SK-N-SH treated with all-trans-retinoic acid at 6 μM for 48 hours (cell line): Measurements from ENCODE around the gene TMEM176B.

ENCODE experiments used
- ATAC-seq: fragments of 200-7000 bp; cut with Tn5 transposase; 3 replicates; pipeline ENCODE4 v1.9.1; 2020; ENCODE audit warnings: mild to moderate bottlenecking, moderate library complexity
- ARNTL ChIP-seq: fragments of 450-650 bp; formaldehyde crosslinking; IDR thresholded peaks from 2 replicates; pipeline ENCODE4 v1.5.0; 2020; ENCODE audit warnings: low read depth, mild to moderate bottlenecking, moderate library complexity, borderline replicate concordance
- BACH2 ChIP-seq: fragments of 250-450 bp; sonication (Bioruptor Pico); IDR thresholded peaks from 2 replicates; pipeline ENCODE4 v1.9.0; 2021; ENCODE audit warnings: mild to moderate bottlenecking, borderline replicate concordance
- CSDC2 ChIP-seq: fragments of 250-450 bp; sonication (Bioruptor Pico); IDR thresholded peaks from 2 replicates; pipeline ENCODE4 v1.5.0; 2020; ENCODE audit warnings: mild to moderate bottlenecking, moderate library complexity
- ESRRG ChIP-seq: fragments of 250-450 bp; sonication (Bioruptor Pico); IDR thresholded peaks from 2 replicates; pipeline ENCODE4 v1.6.1; 2021; ENCODE audit warnings: mild to moderate bottlenecking
- GLIS3 ChIP-seq: fragments of 250-450 bp; sonication (Bioruptor Pico); IDR thresholded peaks from 2 replicates; pipeline ENCODE4 v1.5.0; 2020; ENCODE audit warnings: mild to moderate bottlenecking, moderate library complexity
- ISL1 ChIP-seq: fragments of 250-450 bp; sonication (Bioruptor Pico); IDR thresholded peaks from 2 replicates; pipeline ENCODE4 v2.1.2; 2022; ENCODE audit warnings: mild to moderate bottlenecking, moderate library complexity
- RARB ChIP-seq: fragments of 250-450 bp; sonication (Bioruptor Pico); IDR thresholded peaks from 2 replicates; pipeline ENCODE4 v1.8.0; 2021; ENCODE audit warnings: mild to moderate bottlenecking, moderate library complexity
- SNAI2 ChIP-seq: fragments of 250-450 bp; sonication (Bioruptor Pico); IDR thresholded peaks from 2 replicates; pipeline ENCODE4 v1.5.0; 2020; ENCODE audit warnings: mild to moderate bottlenecking, moderate library complexity
- TCF4 ChIP-seq: fragments of 250-450 bp; sonication (Bioruptor Pico); IDR thresholded peaks from 2 replicates; pipeline ENCODE4 v1.8.0; 2021; ENCODE audit warnings: mild to moderate bottlenecking, moderate library complexity, borderline replicate concordance
- TOX ChIP-seq: fragments of 250-450 bp; sonication (Bioruptor Pico); IDR thresholded peaks from 2 replicates; pipeline ENCODE4 v1.8.0; 2021; ENCODE audit warnings: mild to moderate bottlenecking, moderate library complexity, borderline replicate concordance
- ZFP30 ChIP-seq: fragments of 450-650 bp; formaldehyde crosslinking; IDR thresholded peaks from 2 replicates; pipeline ENCODE4 v1.5.0; 2022; ENCODE audit warnings: mild to moderate bottlenecking, moderate library complexity
- ZNF565 ChIP-seq: fragments of 450-650 bp; formaldehyde crosslinking; conservative IDR thresholded peaks from 2 replicates; pipeline ENCODE4 v1.5.0; 2020; ENCODE audit warnings: low read depth, mild to moderate bottlenecking, moderate library complexity
- ZNF70 ChIP-seq: fragments of 450-650 bp; formaldehyde crosslinking; IDR thresholded peaks from 2 replicates; pipeline ENCODE4 v1.5.0; 2020; ENCODE audit warnings: mild to moderate bottlenecking, moderate library complexity
- ZNF8 ChIP-seq: fragments of 450-650 bp; formaldehyde crosslinking; IDR thresholded peaks from 2 replicates; pipeline ENCODE4 v1.5.0; 2020; ENCODE audit warnings: mild to moderate bottlenecking, moderate library complexity
- TF ChIP-seq, protein P1 (sequence below): fragments of 250-450 bp; sonication (Bioruptor Pico); IDR thresholded peaks from 2 replicates; pipeline ENCODE4 v1.5.1; 2020; ENCODE audit warnings: low read depth, mild to moderate bottlenecking, moderate library complexity
- TF ChIP-seq, protein P2 (sequence below): fragments of 250-450 bp; sonication (Bioruptor Pico); IDR thresholded peaks from 2 replicates; pipeline ENCODE4 v1.8.0; 2020; ENCODE audit warnings: mild to moderate bottlenecking, moderate library complexity, borderline replicate concordance
- TF ChIP-seq, protein P3 (sequence below): fragments of 250-450 bp; sonication (Bioruptor Pico); IDR thresholded peaks from 2 replicates; pipeline ENCODE4 v1.8.0; 2021; ENCODE audit warnings: low read depth, mild to moderate bottlenecking, moderate library complexity, borderline replicate concordance
- TF ChIP-seq, protein P4 (sequence below): fragments of 250-450 bp; sonication (Bioruptor Pico); IDR thresholded peaks from 2 replicates; pipeline ENCODE4 v1.5.0; 2020; ENCODE audit warnings: mild to moderate bottlenecking, moderate library complexity

The TMEM176B gene

DNA sequence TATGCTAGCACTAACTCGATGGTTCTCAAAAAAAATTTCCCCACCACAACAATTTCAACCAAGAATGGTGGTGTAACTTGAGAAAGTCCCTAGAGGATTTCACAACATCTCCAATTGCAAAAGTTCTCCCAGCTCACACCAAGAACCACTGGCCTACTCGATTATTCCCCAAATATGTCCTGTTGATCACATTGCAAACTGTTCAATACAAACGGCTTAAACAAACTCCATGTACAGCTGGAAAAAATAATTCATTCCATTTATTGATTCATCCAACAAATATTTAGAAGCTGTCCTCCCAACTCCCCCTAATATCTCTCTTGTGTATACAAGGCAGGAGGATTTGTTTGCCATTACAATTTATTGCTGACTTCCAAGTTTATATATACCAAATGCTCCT, 19.1 kb downstream of the TMEM176B start (continued):
- TF ChIP-seq, protein P1, sequence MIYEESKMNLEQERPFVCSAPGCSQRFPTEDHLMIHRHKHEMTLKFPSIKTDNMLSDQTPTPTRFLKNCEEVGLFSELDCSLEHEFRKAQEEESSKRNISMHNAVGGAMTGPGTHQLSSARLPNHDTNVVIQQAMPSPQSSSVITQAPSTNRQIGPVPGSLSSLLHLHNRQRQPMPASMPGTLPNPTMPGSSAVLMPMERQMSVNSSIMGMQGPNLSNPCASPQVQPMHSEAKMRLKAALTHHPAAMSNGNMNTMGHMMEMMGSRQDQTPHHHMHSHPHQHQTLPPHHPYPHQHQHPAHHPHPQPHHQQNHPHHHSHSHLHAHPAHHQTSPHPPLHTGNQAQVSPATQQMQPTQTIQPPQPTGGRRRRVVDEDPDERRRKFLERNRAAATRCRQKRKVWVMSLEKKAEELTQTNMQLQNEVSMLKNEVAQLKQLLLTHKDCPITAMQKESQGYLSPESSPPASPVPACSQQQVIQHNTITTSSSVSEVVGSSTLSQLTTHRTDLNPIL = no peak

DNA sequence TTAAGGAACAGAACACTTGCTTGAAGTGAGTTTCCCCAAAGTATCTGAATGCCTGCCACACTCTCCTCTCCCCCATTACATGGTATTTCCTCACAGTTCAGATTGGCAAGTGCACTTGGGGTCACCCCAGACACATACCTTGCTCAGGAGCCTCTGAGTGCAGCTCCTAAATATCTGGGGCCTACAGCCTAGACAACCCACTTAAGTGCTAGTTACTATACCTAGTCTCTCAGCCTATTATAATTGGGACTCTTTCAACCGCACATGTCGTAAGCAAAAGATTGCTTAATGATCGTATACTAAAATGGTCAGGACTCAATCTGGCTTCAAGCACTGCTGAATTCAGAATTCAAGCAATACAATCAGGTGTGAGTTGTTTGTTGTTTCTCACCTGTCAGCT, 19.9 kb downstream of the TMEM176B start:
- TF ChIP-seq, protein P2, sequence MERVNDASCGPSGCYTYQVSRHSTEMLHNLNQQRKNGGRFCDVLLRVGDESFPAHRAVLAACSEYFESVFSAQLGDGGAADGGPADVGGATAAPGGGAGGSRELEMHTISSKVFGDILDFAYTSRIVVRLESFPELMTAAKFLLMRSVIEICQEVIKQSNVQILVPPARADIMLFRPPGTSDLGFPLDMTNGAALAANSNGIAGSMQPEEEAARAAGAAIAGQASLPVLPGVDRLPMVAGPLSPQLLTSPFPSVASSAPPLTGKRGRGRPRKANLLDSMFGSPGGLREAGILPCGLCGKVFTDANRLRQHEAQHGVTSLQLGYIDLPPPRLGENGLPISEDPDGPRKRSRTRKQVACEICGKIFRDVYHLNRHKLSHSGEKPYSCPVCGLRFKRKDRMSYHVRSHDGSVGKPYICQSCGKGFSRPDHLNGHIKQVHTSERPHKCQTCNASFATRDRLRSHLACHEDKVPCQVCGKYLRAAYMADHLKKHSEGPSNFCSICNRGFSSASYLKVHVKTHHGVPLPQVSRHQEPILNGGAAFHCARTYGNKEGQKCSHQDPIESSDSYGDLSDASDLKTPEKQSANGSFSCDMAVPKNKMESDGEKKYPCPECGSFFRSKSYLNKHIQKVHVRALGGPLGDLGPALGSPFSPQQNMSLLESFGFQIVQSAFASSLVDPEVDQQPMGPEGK (CRISPR knock-in tag) = no peak
- TF ChIP-seq ZFP30 (CRISPR knock-in tag) = no peak
- no peak for TF ChIP-seq RARB (CRISPR knock-in tag)
- no peak for TF ChIP-seq ARNTL
- TF ChIP-seq ESRRG (CRISPR knock-in tag) = no peak
- TF ChIP-seq TCF4 (CRISPR knock-in tag) = no peak
- no peak for TF ChIP-seq CSDC2 (CRISPR knock-in tag)
- no peak for TF ChIP-seq ZNF8 (CRISPR knock-in tag)
- TF ChIP-seq BACH2 (CRISPR knock-in tag) = no peak
- TF ChIP-seq TOX (CRISPR knock-in tag) = no peak
- TF ChIP-seq ISL1 = no peak
- ATAC-seq = no peak

DNA sequence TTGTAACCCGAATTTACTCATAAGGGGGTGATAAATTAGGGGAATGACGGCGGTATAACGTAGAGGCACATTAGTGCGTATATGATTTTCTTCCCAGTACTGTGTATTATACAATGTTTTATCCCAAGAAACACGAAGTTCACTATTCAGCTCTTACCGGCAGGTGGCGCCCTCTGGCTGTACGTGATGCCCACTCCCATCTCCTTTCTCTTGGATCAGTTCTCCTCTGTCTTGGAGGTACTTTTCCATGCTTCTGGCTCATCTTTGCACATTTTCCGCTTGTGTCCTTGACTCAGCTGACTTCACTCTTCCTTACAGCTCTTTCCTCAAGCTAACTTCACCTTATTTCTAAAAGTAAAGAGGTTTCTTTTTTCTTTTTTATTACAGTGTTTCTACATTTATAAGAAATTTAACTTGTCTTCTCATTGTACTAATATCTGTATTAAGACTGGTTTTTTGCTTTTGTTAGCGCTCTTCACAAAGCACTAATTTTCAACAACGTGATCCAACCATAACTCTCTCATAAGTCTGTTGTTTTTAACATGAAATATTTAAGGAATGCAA, 21.3 kb downstream of the TMEM176B start:
- peak; percentile 100 for ATAC-seq
- TF ChIP-seq TCF4 (CRISPR knock-in tag) (no peak), ARNTL (no peak), ISL1 (no peak), SNAI2 (CRISPR knock-in tag) (no peak), GLIS3 (CRISPR knock-in tag) (no peak), ZNF70 (CRISPR knock-in tag) (no peak), ZNF8 (CRISPR knock-in tag) (no peak), ZNF565 (no peak), TOX (CRISPR knock-in tag) (no peak), RARB (CRISPR knock-in tag) (no peak)
- TF ChIP-seq, protein P2 (CRISPR knock-in tag) = no peak
- TF ChIP-seq, protein P3, sequence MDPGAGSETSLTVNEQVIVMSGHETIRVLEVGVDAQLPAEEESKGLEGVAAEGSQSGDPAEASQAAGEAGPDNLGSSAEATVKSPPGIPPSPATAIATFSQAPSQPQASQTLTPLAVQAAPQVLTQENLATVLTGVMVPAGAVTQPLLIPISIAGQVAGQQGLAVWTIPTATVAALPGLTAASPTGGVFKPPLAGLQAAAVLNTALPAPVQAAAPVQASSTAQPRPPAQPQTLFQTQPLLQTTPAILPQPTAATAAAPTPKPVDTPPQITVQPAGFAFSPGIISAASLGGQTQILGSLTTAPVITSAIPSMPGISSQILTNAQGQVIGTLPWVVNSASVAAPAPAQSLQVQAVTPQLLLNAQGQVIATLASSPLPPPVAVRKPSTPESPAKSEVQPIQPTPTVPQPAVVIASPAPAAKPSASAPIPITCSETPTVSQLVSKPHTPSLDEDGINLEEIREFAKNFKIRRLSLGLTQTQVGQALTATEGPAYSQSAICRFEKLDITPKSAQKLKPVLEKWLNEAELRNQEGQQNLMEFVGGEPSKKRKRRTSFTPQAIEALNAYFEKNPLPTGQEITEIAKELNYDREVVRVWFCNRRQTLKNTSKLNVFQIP (CRISPR knock-in tag) = no peak
- TF ChIP-seq, protein P4, sequence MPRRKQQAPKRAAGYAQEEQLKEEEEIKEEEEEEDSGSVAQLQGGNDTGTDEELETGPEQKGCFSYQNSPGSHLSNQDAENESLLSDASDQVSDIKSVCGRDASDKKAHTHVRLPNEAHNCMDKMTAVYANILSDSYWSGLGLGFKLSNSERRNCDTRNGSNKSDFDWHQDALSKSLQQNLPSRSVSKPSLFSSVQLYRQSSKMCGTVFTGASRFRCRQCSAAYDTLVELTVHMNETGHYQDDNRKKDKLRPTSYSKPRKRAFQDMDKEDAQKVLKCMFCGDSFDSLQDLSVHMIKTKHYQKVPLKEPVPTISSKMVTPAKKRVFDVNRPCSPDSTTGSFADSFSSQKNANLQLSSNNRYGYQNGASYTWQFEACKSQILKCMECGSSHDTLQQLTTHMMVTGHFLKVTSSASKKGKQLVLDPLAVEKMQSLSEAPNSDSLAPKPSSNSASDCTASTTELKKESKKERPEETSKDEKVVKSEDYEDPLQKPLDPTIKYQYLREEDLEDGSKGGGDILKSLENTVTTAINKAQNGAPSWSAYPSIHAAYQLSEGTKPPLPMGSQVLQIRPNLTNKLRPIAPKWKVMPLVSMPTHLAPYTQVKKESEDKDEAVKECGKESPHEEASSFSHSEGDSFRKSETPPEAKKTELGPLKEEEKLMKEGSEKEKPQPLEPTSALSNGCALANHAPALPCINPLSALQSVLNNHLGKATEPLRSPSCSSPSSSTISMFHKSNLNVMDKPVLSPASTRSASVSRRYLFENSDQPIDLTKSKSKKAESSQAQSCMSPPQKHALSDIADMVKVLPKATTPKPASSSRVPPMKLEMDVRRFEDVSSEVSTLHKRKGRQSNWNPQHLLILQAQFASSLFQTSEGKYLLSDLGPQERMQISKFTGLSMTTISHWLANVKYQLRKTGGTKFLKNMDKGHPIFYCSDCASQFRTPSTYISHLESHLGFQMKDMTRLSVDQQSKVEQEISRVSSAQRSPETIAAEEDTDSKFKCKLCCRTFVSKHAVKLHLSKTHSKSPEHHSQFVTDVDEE (CRISPR knock-in tag) = no peak
